ENCODE data around the gene HCN4.

HCN4 gene

DNA sequence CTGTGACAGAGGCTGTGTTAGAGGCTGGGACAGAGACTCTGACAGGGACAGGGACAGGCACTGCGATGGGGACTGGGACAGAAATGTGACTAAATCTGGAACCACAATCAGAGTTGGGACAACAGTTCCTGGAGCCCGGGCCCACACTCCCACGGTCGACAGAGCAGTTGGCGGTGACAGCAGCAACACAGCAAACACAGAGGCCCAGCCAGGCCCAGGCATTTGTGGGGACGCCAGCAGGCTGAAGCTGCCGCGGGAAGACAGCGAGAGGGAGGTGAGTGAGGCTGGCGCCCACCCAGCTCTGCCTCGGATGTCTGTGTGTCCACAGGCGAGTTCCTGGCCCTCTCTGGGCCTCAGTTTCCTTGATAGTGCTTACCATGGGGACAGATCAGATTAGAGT, 9.3 kb upstream of the HCN4 start:
- no peak for DNase-seq (ENCODE audit: low spot score)

DNA sequence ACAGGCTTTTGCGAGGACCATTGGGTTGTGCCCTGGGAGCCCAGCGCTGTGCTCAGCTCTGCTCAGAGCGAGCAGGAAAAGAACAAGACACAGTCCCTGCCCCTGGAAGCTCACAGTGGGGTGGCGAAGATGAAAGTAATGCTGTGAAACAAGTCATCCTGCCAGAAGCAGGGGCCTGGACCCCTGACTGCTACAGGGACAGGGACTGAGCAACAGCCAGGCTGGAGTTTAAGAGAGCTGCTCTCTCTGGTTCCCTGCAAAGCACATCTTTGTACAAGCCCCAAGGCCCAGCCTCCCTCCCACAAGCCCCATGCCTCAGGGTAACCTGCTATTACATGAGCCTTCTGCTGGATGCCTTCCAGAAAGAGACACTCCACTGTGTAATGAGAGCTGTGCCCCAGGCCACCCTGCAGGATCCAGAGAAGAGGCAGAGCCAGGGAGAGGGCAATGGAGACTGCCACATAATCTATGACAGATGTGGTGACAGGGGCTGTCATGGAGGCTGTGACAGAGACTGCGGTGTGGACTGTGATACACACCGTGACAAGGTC, 7.1 kb upstream of the HCN4 start:
- DNase-seq (ENCODE audit: low spot score): no peak

DNA sequence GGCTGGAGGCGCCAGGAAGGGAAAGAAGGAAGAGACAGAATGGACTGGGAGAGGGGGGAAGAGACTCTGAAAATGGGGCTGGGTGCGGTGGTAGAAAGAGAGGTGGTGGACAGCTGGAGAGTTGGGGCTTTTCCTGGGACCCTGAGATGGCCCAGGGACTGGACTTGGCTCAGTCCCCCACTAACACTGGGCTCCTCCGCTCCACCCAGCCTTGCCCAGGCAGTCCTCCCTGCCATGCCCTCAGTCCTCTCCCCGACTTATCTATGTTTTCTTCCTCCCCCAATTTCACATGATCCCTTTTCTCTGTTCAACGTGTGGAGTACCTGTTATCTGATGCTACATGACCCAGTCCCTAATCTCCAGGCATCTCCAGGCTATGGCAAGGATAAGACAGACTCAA, 6.3 kb upstream of the HCN4 start:
- no peak for DNase-seq (ENCODE audit: low spot score)

DNA sequence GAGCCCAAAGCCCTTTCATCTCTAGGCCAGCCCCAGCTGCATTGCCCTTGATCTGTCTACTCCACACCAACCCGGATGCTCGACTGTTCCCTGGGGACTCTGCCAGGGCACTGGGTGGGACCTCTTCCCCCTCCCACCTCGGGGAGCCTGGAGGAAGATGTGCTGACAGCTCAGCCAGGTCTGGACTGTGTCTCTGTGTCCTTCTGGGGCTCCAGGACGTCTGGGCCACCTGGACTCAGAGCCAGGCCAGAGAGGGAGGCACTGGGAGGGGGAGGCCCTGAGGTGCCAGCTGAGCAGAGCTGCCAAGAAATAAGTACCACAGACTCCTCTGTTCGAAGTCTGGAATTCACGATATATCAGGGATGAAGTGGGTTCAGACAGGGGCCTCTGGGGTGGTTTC, 5.8 kb upstream of the HCN4 start:
- DNase-seq (ENCODE audit: low spot score): no peak

DNA sequence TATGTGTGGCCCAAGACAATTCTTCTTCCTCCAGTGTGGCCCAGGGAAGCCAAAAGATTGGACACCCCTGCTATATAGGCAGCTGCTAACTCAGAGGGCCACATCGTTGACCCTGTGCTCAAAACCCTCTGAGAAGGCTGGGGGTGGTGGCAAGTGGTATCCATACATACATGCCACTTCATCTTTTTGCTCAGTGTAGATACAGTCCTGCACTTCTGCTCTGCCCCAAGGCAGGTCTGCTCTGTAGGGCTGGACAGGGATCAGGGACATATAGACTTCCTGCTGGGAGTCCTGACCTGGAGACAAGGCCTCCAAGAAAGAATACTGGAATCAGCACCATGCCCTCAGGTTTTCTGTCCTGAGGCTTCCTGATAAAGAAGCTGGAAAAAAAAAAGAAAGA, 4.5 kb upstream of the HCN4 start:
- no peak for DNase-seq (ENCODE audit: low spot score)

DNA sequence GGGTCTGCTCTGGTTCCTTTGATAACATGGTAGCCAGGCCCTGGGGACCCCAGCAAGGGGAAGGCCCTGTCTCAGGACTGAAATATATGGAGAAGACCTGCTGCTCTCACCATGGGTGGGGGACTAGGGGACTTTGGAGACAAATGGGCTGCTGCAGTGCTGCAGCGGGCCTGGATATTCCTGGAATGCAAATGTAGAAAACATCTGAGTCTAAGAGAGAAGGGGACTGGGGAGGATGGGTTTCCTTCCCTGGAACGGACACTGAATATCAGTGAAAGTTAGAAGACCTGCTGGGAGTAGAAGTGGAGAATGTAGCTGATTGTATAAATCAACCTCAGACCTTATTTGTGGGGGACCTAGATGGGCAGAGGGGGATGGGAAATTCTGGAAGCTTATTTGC, 3.1 kb upstream of the HCN4 start:
- DNase-seq (ENCODE audit: low spot score): no peak

DNA sequence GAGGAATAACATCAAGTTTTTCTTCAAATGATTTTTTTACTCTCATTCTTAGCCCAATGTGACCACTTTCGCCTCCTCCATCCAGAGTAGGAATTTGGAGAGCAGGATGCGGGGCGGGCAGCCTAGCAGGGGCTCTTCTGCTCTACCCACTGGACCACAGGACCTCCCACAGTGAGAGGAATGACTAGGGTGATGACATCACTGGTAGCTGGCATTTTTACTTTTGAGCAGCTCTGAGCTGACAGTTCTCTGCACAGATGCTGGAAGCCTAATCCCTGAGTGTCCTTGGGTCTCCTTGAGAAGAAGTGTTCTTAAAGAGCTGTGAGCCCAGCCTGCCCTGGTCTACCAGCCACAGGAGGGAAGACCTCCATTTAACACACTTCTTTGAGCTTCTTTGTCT, 1.4 kb upstream of the HCN4 start:
- no peak for DNase-seq (ENCODE audit: low spot score)

DNA sequence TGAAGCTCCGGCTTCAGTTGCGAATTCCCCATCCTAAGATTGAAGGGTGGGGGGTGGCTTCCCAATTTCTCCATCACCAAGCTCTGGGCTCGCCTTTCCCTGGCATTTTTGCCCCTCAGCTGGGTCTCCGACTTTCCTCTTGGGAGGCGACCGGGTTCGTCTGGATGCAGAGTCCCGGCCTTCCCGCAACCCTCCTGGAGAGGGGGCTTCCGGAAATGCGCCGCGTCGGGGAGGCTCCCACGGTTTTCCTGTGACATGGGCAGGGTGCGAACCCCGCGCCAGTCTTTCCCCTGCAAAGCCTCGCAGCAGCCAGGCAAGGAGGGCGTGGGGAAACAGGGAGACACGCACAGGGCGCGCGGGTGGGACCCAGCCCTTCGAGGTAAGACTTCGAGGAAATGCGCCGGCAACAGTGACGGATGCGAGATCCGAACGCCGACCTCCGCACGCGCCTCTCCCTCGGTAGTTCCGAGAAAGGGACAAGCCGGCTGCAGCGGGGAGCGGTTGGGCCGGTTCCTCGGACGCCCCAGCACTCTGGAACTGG, 466 bp upstream of the HCN4 start:
- DNase-seq (ENCODE audit: low spot score): no peak

DNA sequence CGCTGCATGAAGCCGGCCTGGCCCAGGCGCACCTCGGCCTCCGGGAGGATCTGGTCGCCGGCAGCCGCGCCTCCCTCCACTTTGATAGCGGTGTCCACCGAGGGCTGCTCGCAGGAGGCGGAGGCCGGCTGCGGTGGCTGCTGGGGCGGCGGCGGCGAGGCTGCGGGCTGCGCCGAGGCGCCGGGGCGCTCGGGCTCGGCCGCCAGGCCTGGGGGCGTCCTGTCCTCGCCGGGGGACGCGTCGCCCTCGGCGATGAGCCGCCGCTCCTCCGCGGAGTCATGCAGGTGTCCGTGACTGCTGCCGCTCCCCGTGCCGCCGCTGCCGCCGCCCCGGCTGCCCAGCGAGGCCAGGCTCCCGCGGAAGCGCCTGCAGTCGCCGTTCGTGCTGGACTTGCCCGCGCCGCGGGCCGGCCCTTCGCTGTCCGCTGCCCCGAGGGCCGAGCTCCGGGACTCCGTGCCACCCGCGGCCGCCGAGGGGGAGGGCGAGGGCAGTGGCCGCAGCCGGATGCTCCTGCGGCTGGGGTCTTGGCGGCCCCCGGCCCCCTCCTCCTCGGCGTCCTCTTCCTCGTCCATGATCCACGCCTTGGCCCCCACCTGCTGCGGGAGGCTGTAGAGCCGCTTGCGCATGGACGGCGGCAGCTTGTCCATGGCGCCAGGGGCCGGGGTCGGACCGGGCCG, 996 bp downstream of the HCN4 start:
- peak; percentile 40 for DNase-seq (ENCODE audit: low spot score)

DNA sequence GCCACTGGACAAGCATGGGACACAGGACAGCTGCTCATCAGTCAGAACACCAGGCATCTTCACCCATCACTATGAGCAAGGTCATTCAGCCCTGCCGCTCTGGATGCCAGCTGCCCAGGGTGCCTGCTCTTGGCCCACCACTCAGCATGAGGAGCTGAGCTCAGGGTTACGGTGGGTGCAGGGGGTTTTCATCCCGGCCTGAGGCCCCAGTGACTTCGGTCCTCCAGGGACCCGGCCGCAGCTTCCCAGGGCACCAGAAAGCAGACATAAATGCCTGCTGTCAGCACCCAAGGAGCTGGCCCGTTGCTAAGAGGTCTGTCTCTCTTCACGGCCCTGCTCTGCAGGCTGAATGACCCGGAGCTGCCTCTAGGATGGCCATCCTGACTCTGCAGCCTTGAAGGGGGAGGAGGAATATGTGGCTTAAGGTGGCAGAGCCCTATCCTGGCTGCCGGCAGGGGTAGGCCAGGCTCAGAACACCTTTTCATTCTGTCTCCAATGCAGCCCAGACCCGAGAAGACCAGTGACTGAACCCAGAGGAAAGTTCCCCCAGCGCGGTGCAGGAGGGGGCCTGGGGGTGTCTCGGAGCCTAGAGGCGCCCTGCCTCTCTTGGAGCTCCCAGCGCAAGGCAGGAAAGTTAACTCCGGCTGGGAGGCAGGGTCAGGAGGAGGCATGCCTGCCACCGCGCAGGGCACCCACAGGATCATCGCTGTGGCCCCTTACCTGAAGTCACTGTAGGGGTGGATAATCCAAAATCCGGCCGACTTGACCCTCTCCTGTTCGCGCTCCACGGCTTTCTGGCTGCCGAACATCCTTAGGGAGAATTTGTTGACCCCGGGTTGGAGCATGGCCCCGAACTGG, 1.8 kb downstream of the HCN4 start:
- no peak for DNase-seq (ENCODE audit: low spot score)

DNA sequence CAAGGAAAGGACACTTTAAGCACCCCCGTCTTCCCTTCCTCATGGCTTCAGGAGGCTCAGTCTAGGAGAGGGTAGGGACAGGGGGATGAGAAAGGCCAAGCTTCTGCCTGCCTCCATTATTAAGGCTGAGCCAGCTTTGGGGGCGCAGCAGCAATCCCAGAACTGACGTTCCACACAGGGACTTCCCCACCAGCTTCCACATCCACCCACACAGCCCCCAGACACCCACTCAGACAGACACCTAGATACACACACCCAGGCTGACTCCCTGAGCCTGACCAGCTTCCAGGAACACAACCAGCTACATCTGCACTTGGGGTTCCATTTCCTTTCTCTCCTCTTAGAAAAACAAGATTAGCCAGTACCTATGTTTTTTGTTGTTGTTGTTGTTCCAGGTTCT, 4.7 kb downstream of the HCN4 start:
- DNase-seq (ENCODE audit: low spot score): no peak

DNA sequence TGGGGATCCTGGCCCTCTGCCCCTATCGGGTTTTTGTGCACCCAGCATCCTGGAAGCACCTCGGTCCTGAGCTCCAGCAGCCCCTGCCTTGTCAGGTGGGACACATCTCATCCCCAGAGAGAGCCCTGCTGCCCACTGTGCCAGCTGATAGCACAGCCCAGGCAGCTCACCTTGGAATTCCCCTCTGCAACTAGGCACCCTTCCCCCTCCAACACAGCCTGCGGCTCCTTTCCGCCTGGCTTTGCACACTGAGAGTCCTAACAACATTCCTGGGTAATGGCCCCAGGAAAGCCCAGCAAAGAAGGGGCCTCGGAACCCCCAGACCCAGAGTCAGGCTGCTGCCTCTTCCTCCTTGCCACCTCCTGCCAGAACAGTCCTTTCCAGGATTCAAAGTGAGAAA, 5.9 kb downstream of the HCN4 start:
- DNase-seq (ENCODE audit: low spot score): no peak

DNA sequence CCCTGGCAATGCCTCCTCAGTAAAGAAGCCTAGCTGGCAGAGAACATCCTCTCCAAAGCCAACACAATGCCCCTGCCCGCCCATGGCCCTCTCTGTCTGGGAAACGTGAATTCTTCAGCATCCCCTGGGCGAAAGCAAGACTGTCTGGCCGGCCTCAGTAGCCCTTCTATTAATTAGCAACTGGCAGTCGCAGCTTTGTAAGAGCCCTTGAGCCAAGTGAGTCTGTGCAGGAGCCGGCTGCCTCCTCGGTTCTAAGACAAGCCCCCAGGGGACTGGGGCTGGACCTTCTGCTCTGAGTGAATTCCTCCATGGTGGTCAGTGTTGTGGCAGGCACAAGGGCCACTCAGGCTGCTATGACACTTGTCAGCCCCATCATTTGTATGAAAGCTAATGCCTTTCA, 7.4 kb downstream of the HCN4 start:
- no peak for DNase-seq (ENCODE audit: low spot score)

DNA sequence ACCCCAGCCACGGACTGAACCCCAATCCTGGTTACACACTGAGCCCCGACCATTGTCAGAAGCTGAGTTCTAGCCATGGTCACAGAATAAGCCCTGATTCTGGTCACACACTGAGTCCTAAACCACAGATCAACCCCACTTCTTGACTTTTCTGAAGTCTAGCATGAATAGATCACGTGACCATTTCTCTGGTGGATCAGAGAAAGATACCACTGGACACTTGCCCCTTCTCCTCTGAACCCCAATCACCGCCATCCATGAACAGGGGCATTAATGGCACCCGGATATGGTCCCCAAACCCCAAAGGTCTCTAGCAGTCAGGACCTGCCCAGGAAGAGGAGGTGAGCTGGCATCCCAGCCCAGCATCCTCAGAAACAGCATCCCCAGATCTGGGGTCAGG, 9.1 kb downstream of the HCN4 start:
- no peak for DNase-seq (ENCODE audit: low spot score)

DNA sequence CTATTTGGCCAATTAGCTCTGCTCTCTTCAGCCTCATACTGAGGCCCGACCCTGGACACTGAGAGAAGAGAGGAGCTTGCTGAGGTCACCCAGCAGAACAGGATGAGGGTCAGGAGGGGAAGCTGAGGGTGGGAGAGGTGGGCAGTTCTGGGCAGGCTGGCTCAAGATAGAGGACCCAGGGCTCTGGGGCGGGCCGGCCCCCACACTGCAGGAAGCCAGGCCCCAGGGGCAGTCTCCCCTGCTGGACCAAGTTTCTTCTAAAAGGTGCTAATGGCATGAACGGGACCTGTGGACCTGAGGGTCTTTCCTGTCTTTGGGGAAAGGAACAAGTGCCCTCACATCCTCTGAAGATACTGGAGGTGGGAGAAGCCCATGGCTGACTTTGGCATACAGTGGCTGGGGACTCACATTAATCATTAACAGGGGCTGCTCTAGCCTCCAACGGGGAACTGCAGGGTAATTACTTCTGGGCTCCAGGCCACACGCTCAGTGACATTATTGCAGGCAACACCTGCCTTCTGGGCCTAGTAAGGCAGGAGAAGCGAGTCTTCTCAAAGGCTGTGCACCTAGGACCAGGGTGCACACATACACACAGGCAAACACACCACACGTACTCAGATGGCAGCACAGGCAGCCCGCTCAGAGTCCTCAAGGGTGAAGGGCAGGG, 10.6 kb downstream of the HCN4 start:
- no peak for DNase-seq (ENCODE audit: low spot score)

DNA sequence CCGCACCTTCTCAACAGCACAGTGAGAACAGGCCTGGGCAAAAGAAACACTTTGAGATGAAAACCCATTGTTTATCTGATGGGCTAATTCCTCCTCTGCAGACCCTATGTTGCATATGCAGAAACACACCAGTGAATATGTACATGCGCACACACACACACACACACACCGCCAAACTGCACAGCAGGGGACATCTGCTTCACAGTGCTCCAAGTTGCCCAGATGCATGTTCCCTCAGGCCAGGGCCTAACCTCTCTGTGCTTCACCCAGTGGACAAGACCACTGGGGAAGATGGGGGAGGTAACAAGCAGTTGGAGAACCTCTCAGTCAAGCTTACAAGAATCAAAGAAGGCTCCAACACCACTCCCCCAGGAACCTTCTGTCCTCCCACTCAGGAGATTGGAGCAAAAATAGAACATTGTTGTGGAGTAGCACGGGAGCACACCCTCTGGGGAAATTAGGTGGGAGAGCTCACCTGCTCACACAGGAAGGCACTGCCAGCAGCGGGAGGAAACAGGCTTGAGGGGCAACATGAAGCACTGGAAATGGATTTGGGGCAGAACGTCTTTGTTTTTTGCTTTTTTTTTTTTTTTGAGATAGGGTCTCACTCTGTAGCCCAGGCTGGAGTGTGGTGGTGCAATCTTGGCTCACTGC, 13.0 kb downstream of the HCN4 start:
- DNase-seq (ENCODE audit: low spot score): no peak

DNA sequence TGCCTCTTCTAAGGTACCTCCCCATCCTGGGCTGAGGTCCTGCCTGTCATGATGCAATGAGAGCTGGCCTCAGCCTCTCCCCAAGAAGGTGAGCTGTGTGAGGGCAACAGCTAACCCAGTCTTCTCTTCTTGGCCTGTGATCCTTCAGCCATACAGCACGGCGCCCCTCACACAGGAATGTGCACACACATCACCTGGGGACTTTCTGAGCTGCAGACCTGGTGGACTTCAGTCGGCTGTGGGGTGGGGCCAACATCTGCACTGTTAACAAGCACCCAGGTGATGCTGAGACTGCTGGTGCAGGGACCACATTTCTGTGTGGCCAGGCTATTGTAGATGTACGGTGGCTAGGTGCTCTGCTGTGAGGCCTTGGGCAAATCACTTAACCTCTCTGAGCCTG, 14.5 kb downstream of the HCN4 start:
- DNase-seq (ENCODE audit: low spot score): no peak

DNA sequence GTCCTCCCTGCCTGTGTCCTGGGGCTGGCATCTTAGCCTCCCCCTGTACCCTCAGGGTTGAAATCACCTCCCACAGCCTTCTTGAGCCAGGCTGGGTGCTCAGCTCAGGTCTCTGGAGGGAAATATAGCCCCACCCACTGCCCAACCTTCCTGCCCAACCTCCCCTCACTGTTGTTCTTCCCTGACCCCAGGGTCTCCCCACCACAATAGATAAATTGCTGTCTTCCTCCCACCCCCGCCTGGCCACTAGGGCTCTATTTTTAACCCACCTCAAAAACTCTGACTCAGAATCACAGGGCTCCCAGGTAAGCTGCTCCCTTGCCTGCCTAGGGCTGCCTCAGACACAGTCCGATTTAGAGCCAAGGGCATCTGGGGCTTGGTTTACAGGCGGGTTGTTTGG, 15.0 kb downstream of the HCN4 start:
- no peak for DNase-seq (ENCODE audit: low spot score)

DNA sequence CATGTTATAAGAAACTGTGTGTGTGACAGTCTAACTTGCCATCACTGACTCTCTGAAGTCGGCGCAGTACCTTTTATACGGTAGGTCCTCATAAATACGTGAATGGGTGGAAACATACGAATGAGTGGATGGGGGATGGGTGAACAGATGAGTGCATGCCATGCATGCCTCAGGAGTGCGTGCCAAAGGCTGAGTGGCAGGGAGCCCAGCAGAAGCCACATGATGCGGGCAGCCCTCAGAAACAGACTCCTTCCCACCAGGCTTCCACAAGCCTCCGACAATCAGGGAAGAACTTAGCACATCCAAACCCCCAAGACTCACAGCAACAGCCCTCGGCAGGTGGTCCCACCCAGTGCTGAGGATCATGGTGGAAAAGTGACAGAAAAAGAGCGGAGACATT, 16.7 kb downstream of the HCN4 start:
- DNase-seq (ENCODE audit: low spot score): no peak

DNA sequence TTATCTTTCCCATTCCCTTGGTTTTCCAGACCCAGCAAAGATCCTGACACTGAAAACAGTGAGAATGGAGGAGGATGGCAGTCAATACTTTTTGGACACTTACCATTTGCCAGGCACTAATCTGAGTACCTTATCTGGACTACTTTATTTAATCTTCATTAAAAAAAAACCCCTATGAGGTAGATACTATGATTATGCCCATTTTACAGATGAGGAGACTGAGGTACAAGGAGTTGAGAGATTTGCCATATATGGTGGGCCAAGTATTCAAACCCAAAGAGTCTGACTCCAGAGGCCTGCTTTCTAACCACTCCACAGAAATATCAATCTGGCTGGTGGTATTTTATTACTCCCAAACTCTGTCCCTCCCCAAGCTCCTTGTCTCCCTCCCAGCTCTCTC, 19.6 kb downstream of the HCN4 start:
- no peak for DNase-seq (ENCODE audit: low spot score)

DNA sequence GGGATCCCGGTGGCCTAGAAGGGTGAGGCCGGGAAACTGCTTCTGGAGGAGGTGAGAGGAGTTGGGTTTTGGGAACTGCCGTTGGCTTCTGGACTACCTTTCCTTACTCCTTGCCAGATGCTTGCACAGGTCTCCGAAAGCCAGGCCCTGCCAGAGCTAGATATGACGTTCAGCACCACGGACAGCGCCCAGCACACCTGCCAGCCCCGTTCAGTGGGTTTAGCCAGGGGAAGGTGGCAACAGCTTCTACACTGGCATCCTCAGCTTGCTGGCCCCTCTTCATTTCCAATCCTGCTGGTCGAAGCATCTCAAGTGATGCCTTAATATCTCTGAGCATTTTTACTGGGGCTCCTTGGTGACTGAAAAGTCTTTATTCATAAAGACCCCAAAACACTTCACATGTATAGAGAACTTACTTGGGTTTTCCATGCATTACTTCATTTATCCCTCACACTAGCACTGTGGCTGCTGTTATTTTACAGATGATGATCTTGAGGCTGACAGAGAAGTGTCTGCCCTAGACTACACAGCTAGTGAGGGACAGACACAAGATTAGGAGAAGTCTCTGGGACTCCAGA, 21.9 kb downstream of the HCN4 start:
- peak; percentile 40 for DNase-seq (ENCODE audit: low spot score)

DNA sequence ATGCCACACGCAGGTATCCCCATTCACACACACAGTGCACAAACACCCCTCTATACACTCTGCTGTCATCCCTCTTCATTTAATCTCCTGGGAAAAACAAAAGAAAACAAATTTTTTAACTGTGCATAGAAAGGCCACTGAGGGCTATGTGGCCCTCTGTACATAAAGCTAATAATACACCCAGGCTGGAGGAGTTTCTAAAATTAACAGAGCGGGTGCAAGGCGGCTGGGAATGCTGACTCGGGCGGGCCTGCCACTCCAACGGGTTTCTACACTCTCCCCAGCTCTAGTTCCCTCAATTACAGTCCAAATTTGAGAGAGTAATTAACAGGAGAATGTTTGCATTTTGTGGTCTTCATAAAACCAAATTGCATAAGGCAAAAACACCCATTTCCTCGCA, 23.1 kb downstream of the HCN4 start:
- DNase-seq (ENCODE audit: low spot score): no peak

All from GM03348 (cell line).